Smooth muscle cell (in vitro differentiated cells): Measurements from ENCODE around the gene HDHD5. TPM values are rescaled to one million over a fixed set of nuclear protein-coding genes. Genes with fewer than 3 reads are reported as not detected.

Experiments used
- DNase-seq: peaks from one replicate; lab custom pipeline; 2025; ENCODE audit not compliant: unreplicated experiment; lab: John Stamatoyannopoulos, UW
- H2AFZ ChIP-seq: fragments of 200-600 bp; sonication (generic); 2 replicates; pipeline ENCODE4 v1.6.0; 2016; ENCODE audit warnings: antibody characterized with exemption, low read depth, mild to moderate bottlenecking
- H3F3A ChIP-seq: fragments of 200-600 bp; sonication (generic); 2 replicates; pipeline ENCODE4 v1.6.0; 2017; ENCODE audit warnings: antibody characterized with exemption, low read depth
- H3K27ac ChIP-seq: fragments of 200-600 bp; sonication (generic); 2 replicates; pipeline ENCODE4 v1.5.1; 2016; ENCODE audit warnings: low read depth, mild to moderate bottlenecking
- H3K27me3 ChIP-seq: fragments of 200-600 bp; sonication (generic); 2 replicates; pipeline ENCODE4 v1.6.1; 2016; ENCODE audit warnings: low read depth, mild to moderate bottlenecking
- H3K36me3 ChIP-seq: fragments of 200-600 bp; sonication (generic); 2 replicates; pipeline ENCODE4 v1.5.1; 2016; ENCODE audit warnings: low read depth
- H3K4me1 ChIP-seq: fragments of 200-600 bp; sonication (generic); 2 replicates; pipeline ENCODE4 v1.5.1; 2016; ENCODE audit warnings: low read depth
- H3K4me2 ChIP-seq: fragments of 200-600 bp; sonication (generic); 2 replicates; pipeline ENCODE4 v1.6.0; 2016; ENCODE audit warnings: mild to moderate bottlenecking
- H3K4me3 ChIP-seq: fragments of 200-600 bp; sonication (generic); 2 replicates; pipeline ENCODE4 v1.5.1; 2016; ENCODE audit warnings: mild to moderate bottlenecking
- H3K79me2 ChIP-seq: fragments of 200-600 bp; sonication (generic); 2 replicates; pipeline ENCODE4 v1.6.0; 2016; ENCODE audit warnings: low read depth, mild to moderate bottlenecking
- H3K9ac ChIP-seq: fragments of 200-600 bp; sonication (generic); 2 replicates; pipeline ENCODE4 v1.6.0; 2016; ENCODE audit warnings: low read depth
- H3K9me3 ChIP-seq: fragments of 200-600 bp; sonication (generic); replicated peaks from 2 replicates; pipeline ENCODE4 v1.5.1; 2016; ENCODE audit warnings: low read depth
- H4K20me1 ChIP-seq: fragments of 200-600 bp; sonication (generic); 2 replicates; pipeline ENCODE4 v1.6.0; 2016; ENCODE audit warnings: low read depth
- WGBS: methylation state at CpG from one replicate; pipeline ENCODE4 v1.1.7; 2016; ENCODE audit warnings: low lambda C conversion rate; 5-methylcytosine and 5-hydroxymethylcytosine counted together
- polyA plus RNA-seq: library from polyadenylated mRNA; unstranded; fragments of >200 nt; fragmentation: Nextera tagmentation; extraction: Ambion mirVana; gene quantifications from 2 replicates; pipeline ENCODE4 v1.2.1, GENCODE V29; 2016
- total RNA-seq: library from RNA; depleted of rRNA; stranded (reverse); fragments of >200 nt; gene quantifications from 2 replicates; pipeline ENCODE4 v1.2.3, GENCODE V29; 2014
- TF ChIP-seq, protein P1 (sequence below): fragments of 200-600 bp; sonication (generic); IDR thresholded peaks from 2 replicates; pipeline ENCODE4 v1.5.1; 2017; ENCODE audit warnings: borderline replicate concordance, mild to moderate bottlenecking, antibody characterized with exemption; ENCODE audit not compliant: insufficient read depth, poor library complexity, severe bottlenecking

Gene HDHD5
- total and polyA plus RNA-seq, 2 experiments from 2014 or later: 25.5 to 52.1 TPM

DNA sequence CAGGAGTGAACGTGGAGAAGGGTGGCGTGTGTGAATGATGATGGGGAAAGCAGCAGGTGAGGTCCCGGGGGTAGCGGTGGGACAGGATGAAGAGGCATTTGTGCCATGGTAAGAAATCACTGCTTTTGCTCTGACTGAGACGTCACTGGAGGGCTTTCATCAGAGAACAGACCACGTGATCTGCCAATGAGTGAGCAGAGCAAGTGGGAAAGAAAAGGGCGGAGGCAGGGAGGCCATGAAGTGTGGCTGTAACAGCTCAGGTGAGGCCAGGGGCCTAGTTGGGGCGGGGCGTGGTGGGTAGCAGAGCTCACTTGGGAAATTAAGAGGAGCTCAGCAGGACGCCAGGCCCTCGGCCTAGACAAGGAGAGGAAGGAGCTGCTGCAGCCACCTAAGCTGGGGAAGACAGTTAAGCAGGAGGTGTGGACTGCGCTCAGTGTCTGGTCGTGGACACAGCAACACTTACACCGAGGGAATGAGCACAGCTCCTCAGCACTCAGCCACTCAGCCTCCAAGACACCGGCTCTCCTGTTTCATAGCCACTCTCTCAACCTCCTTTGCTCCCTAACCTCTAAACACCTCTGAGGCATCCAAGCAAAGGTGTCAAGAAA is 23.8 kb downstream of the HDHD5 start:
- Histone ChIP-seq H3K27ac (no peak overlapping the region), H3K9me3 (no peaks in the 10 kb centered on the region), H3K4me2 (no peak overlapping the region), H3F3A (no peaks in the 10 kb centered on the region), H2AFZ (no peak overlapping the region), H3K4me3 (no peak overlapping the region), H3K4me1 (peaks cover 6% of the 10 kb centered on the region), H3K27me3 (no peaks in the 10 kb centered on the region), H3K9ac (no peak overlapping the region), H4K20me1 (no peaks in the 10 kb centered on the region), H3K79me2 (no peaks in the 10 kb centered on the region), H3K36me3 (no peaks in the 10 kb centered on the region)
- TF ChIP-seq, protein P1, sequence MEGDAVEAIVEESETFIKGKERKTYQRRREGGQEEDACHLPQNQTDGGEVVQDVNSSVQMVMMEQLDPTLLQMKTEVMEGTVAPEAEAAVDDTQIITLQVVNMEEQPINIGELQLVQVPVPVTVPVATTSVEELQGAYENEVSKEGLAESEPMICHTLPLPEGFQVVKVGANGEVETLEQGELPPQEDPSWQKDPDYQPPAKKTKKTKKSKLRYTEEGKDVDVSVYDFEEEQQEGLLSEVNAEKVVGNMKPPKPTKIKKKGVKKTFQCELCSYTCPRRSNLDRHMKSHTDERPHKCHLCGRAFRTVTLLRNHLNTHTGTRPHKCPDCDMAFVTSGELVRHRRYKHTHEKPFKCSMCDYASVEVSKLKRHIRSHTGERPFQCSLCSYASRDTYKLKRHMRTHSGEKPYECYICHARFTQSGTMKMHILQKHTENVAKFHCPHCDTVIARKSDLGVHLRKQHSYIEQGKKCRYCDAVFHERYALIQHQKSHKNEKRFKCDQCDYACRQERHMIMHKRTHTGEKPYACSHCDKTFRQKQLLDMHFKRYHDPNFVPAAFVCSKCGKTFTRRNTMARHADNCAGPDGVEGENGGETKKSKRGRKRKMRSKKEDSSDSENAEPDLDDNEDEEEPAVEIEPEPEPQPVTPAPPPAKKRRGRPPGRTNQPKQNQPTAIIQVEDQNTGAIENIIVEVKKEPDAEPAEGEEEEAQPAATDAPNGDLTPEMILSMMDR: no peak
- WGBS: 88% methylated on average over 14 of the region's 15 CpGs
- no peak for DNase-seq

DNA sequence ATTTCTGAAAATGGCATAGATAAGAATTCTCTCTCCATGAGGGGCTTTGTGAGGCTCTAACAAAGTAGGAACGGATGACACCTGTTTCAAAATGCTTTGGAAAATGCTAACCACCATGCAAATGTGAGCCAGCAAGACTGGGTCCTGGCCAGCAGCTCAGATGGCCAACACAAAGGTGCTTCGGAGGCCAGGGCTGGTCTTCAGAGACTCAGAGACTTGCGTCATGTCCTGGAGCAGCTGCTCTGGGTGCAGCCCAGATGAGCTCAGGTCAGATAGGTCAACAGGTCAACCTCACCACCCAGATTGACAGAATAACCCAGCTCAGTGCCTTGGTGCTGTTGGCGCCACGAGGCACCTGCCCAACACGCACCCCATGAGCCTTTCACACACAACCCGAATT is 25.9 kb downstream of the HDHD5 start:
- WGBS: 98% methylated on average over 7 of the region's 7 CpGs
- H3K36me3 ChIP-seq: no peaks in the 10 kb centered on the region
- TF ChIP-seq, protein P1: no peak
- DNase-seq: no peak
- no peaks in the 10 kb centered on the region for H3F3A ChIP-seq
- no peak overlapping the region for H3K4me3 ChIP-seq
- H3K4me2 ChIP-seq: no peak overlapping the region
- H3K27me3 ChIP-seq: no peaks in the 10 kb centered on the region
- H2AFZ ChIP-seq: no peak overlapping the region
- no peaks in the 10 kb centered on the region for H4K20me1 ChIP-seq
- H3K4me1 ChIP-seq: peaks cover 6% of the 10 kb centered on the region
- H3K9ac ChIP-seq: no peak overlapping the region
- no peak overlapping the region for H3K27ac ChIP-seq
- H3K79me2 ChIP-seq: no peaks in the 10 kb centered on the region
- H3K9me3 ChIP-seq: no peaks in the 10 kb centered on the region

DNA sequence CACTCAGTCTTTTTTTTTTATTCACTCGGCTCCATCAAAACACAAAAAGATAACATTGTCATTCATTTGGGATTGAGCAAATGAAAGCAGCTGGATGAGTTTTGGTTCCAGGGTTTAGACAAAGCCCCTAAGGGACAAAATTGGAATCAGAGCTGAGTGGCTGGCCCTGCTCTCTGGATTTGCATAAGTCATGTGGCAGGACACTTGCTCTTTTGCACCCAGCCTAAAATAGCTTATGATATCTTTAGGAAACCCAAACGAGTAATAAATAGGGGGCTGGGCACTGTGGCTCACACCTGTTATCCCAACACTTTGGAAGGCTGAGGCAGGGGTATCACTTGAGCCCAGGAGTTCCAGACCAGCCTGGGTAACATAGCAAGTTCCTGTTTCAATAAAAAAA is 27.0 kb downstream of the HDHD5 start:
- H3K79me2 ChIP-seq: no peaks in the 10 kb centered on the region
- H3K36me3 ChIP-seq: no peaks in the 10 kb centered on the region
- no peak for DNase-seq
- no peaks in the 10 kb centered on the region for H3K27me3 ChIP-seq
- H3F3A ChIP-seq: no peaks in the 10 kb centered on the region
- H3K4me1 ChIP-seq: peaks cover 6% of the 10 kb centered on the region
- 86% methylated on average over 2 of the region's 2 CpGs for WGBS
- no peaks in the 10 kb centered on the region for H4K20me1 ChIP-seq
- no peak overlapping the region for H2AFZ ChIP-seq
- no peak overlapping the region for H3K9ac ChIP-seq
- TF ChIP-seq, protein P1: no peak
- H3K27ac ChIP-seq: no peak overlapping the region
- no peak overlapping the region for H3K4me2 ChIP-seq
- no peak overlapping the region for H3K4me3 ChIP-seq
- H3K9me3 ChIP-seq: no peaks in the 10 kb centered on the region

DNA sequence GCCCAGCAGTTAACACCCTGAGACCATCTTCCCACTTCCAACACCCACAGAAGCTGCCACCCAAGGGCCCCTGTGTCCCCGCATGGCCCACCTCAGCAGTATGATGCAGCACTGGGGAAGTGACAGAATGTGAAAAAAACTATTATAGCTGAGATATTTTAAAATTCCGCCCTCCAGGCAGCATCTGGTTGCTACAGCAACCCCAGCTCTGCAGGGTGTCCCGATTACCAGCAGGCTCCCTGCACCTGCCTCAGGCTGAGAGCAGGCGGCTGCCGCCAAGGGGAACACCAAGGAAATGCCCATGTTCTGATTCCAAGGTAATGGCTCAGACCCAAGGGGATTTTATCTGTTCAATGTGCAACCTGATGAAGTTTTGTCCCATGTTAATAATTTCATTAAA is 27.4 kb downstream of the HDHD5 start:
- H3K79me2 ChIP-seq: no peaks in the 10 kb centered on the region
- TF ChIP-seq, protein P1: no peak
- no peaks in the 10 kb centered on the region for H3F3A ChIP-seq
- no peak overlapping the region for H2AFZ ChIP-seq
- no peaks in the 10 kb centered on the region for H3K36me3 ChIP-seq
- H3K4me2 ChIP-seq: no peak overlapping the region
- no peaks in the 10 kb centered on the region for H3K27me3 ChIP-seq
- no peak for DNase-seq
- no peak overlapping the region for H3K27ac ChIP-seq
- peaks cover 6% of the 10 kb centered on the region for H3K4me1 ChIP-seq
- H4K20me1 ChIP-seq: no peaks in the 10 kb centered on the region
- WGBS: 56% methylated on average over 5 of the region's 5 CpGs
- no peak overlapping the region for H3K9ac ChIP-seq
- no peak overlapping the region for H3K4me3 ChIP-seq
- no peaks in the 10 kb centered on the region for H3K9me3 ChIP-seq
